Epithelial cell of proximal tubule (primary cell): ENCODE measurements around the gene A1BG. TPM values are rescaled to one million over a fixed set of nuclear protein-coding genes. Genes with fewer than 3 reads are reported as not detected.
"Not testable (repeated sequence)": the region's sequence is repeated elsewhere in the genome, so short reads cannot be mapped to it uniquely, and the experiment has no call there.

Source experiments
- DNase-seq: peaks from one replicate; pipeline ENCODE4 v3.0.0-alpha.2; 2011; ENCODE audit warnings: low read depth
- H3K4me3 ChIP-seq: 2 replicates; pipeline ENCODE4 v1.5.1; 2011; ENCODE audit warnings: low read depth, mild to moderate bottlenecking, low read length
- total RNA-seq: library from RNA; depleted of rRNA; stranded (reverse); fragments of >200 nt; gene quantifications from 2 replicates; pipeline ENCODE4 v1.2.3, GENCODE V29; 2015
- TF ChIP-seq, protein P1 (sequence below): conservative IDR thresholded peaks from 2 replicates; pipeline ENCODE4 v1.5.1; 2012; ENCODE audit warnings: low read depth, mild to moderate bottlenecking, low read length

A1BG gene
- total RNA-seq, 1 donor from 2014 or later: 20.1 TPM

GRCh38 chr19:58318297-58318696, 35.0 kb downstream of the A1BG start:
- no peak for DNase-seq
- H3K4me3 ChIP-seq: no peak overlapping the region
- TF ChIP-seq, protein P1, sequence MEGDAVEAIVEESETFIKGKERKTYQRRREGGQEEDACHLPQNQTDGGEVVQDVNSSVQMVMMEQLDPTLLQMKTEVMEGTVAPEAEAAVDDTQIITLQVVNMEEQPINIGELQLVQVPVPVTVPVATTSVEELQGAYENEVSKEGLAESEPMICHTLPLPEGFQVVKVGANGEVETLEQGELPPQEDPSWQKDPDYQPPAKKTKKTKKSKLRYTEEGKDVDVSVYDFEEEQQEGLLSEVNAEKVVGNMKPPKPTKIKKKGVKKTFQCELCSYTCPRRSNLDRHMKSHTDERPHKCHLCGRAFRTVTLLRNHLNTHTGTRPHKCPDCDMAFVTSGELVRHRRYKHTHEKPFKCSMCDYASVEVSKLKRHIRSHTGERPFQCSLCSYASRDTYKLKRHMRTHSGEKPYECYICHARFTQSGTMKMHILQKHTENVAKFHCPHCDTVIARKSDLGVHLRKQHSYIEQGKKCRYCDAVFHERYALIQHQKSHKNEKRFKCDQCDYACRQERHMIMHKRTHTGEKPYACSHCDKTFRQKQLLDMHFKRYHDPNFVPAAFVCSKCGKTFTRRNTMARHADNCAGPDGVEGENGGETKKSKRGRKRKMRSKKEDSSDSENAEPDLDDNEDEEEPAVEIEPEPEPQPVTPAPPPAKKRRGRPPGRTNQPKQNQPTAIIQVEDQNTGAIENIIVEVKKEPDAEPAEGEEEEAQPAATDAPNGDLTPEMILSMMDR: no peak

GRCh38 chr19:58317476-58318072, 35.7 kb downstream of the A1BG start:
- H3K4me3 ChIP-seq: no peak overlapping the region
- no peak for DNase-seq
- TF ChIP-seq, protein P1: no peak

GRCh38 chr19:58315580-58315979, 37.7 kb downstream of the A1BG start:
- H3K4me3 ChIP-seq: no peak overlapping the region
- no peak for DNase-seq
- TF ChIP-seq, protein P1: no peak

- no peak for DNase-seq
- no peak overlapping the region for H3K4me3 ChIP-seq
- TF ChIP-seq, protein P1: no peak
Measured at GRCh38 chr19:58311345-58311865, 41.9 kb downstream of the A1BG start.

- DNase-seq, H3K4me3 ChIP-seq: not testable (repeated sequence)
- TF ChIP-seq, protein P1: peak; percentile 27
Measured at GRCh38 chr19:58310685-58311084, 42.6 kb downstream of the A1BG start.

DNA sequence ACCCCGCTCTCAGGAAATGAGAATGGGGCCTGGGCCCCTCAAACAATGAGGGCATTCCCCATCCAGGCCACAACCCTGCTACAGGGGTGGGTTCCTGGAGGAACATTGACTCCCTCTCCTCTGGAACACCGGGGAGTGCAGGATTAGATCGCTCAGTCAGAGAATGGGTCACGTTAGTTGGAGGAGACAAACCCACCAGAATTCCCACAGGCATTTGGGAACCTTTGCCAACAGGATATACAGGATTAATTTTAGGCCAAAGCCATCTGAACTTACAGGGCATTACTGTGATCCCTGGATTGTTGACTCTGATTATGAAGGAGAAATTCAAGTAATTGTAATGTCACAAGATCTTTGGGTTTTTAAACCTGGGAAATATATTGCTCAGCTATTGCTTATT, 45.6 kb downstream of the A1BG start:
- TF ChIP-seq, protein P1: no peak
- no peak for DNase-seq
- no peak overlapping the region for H3K4me3 ChIP-seq

GRCh38 chr19:58305932-58306323, 47.4 kb downstream of the A1BG start:
- no peak for DNase-seq
- peak overlapping the region; percentile 75 for H3K4me3 ChIP-seq
- TF ChIP-seq, protein P1: no peak
